GM12878 (cell line): ENCODE data around the gene KCNB1. TPM values are rescaled to one million over a fixed set of nuclear protein-coding genes. Genes with fewer than 3 reads are reported as not detected.

Experiments
- ATF7 ChIP-seq: fragments of 450-650 bp; IDR thresholded peaks from 2 replicates; pipeline ENCODE4 v1.6.1; 2016; ENCODE audit warnings: low read depth, mild to moderate bottlenecking
- SMAD1 ChIP-seq: fragments of 450-650 bp; IDR thresholded peaks from 2 replicates; pipeline ENCODE4 v1.6.1; 2018; ENCODE audit warnings: mild to moderate bottlenecking, low read depth; ENCODE audit not compliant: partially characterized antibody
- polyA plus RNA-seq, 11 experiments: library from polyadenylated mRNA; depleted of rRNA in 4 of 11; unstranded in 6 of 11; stranded (reverse) in 5 of 11; fragments of >200 nt; fragmentation: Nextera tagmentation in 4 of 11; fragmentation: Illumina TruSeq in 1 of 11; extraction: Ambion mirVana in 4 of 11; extraction: Trizol in 1 of 11; gene quantifications; 1 replicate in 1 of 11; 2 replicates in 10 of 11; pipeline versions ENCODE4 v1.2.1 to v1.2.3, GENCODE V29; 2011 to 2016; ENCODE audit warnings: inconsistent platforms in 2 of 11, missing spikeins in 2 of 11, low read depth in 1 of 11
- total RNA-seq, 4 experiments: library from RNA; depleted of rRNA in 3 of 4; stranded (reverse); fragments of >200 nt in 3 of 4; fragmentation: Illumina TruSeq in 1 of 4; extraction: Trizol in 1 of 4; gene quantifications; 2 replicates each; pipeline versions ENCODE4 v1.2.1 to v1.2.3, GENCODE V29; 2013 to 2021
- TF ChIP-seq, protein P1 (sequence below): fragments of 450-650 bp; IDR thresholded peaks from 2 replicates; pipeline ENCODE4 v1.6.1; 2017; ENCODE audit warnings: mild to moderate bottlenecking, moderate library complexity
- TF ChIP-seq, protein P2 (sequence below): IDR thresholded peaks from 2 replicates; pipeline ENCODE4 v1.6.1; 2012; ENCODE audit warnings: low read length, inconsistent platforms
- TF ChIP-seq, protein P3 (sequence below): IDR thresholded peaks from 2 replicates; pipeline ENCODE4 v1.6.1; 2012; ENCODE audit warnings: low read depth, low read length, improper control_type of control experiment

Gene KCNB1
- total and polyA plus RNA-seq, 10 of the 15 experiments (the other 5 are each of a cell fraction or from before 2014, with no cell fraction given), result 0.02 to 0.08 (median 0.03) TPM; not detected in 7

DNA sequence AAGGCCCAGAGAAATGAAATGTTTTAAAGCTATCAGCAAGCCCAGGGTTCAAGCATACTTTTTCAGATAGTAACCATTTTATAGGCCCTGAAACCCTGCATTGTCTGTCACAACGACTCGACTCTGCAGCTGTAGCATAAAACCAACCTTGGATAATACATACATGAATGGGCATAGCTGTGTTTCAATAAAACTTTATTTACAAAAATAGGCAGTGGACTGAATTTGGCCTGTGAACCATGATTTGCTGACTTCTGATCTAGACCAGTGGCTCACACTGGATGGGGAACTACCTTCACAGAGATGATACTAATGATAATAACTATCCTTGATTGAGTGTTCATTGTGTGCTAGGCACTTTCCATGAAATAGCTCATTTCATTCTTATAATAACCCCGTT, 107.3 kb downstream of the KCNB1 start (continued):
- TF ChIP-seq, protein P1, sequence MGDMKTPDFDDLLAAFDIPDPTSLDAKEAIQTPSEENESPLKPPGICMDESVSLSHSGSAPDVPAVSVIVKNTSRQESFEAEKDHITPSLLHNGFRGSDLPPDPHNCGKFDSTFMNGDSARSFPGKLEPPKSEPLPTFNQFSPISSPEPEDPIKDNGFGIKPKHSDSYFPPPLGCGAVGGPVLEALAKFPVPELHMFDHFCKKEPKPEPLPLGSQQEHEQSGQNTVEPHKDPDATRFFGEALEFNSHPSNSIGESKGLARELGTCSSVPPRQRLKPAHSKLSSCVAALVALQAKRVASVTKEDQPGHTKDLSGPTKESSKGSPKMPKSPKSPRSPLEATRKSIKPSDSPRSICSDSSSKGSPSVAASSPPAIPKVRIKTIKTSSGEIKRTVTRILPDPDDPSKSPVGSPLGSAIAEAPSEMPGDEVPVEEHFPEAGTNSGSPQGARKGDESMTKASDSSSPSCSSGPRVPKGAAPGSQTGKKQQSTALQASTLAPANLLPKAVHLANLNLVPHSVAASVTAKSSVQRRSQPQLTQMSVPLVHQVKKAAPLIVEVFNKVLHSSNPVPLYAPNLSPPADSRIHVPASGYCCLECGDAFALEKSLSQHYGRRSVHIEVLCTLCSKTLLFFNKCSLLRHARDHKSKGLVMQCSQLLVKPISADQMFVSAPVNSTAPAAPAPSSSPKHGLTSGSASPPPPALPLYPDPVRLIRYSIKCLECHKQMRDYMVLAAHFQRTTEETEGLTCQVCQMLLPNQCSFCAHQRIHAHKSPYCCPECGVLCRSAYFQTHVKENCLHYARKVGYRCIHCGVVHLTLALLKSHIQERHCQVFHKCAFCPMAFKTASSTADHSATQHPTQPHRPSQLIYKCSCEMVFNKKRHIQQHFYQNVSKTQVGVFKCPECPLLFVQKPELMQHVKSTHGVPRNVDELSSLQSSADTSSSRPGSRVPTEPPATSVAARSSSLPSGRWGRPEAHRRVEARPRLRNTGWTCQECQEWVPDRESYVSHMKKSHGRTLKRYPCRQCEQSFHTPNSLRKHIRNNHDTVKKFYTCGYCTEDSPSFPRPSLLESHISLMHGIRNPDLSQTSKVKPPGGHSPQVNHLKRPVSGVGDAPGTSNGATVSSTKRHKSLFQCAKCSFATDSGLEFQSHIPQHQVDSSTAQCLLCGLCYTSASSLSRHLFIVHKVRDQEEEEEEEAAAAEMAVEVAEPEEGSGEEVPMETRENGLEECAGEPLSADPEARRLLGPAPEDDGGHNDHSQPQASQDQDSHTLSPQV, result no peak
- TF ChIP-seq ATF7, result no peak
- no peak for TF ChIP-seq SMAD1
- TF ChIP-seq, protein P2, sequence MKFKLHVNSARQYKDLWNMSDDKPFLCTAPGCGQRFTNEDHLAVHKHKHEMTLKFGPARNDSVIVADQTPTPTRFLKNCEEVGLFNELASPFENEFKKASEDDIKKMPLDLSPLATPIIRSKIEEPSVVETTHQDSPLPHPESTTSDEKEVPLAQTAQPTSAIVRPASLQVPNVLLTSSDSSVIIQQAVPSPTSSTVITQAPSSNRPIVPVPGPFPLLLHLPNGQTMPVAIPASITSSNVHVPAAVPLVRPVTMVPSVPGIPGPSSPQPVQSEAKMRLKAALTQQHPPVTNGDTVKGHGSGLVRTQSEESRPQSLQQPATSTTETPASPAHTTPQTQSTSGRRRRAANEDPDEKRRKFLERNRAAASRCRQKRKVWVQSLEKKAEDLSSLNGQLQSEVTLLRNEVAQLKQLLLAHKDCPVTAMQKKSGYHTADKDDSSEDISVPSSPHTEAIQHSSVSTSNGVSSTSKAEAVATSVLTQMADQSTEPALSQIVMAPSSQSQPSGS, result no peak
- TF ChIP-seq, protein P3, sequence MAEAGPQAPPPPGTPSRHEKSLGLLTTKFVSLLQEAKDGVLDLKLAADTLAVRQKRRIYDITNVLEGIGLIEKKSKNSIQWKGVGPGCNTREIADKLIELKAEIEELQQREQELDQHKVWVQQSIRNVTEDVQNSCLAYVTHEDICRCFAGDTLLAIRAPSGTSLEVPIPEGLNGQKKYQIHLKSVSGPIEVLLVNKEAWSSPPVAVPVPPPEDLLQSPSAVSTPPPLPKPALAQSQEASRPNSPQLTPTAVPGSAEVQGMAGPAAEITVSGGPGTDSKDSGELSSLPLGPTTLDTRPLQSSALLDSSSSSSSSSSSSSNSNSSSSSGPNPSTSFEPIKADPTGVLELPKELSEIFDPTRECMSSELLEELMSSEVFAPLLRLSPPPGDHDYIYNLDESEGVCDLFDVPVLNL, result no peak
